GM19328 (cell line): ENCODE measurements around the gene H3-3A.
"Not testable (repeated sequence)": the region's sequence is repeated elsewhere in the genome, so short reads cannot be mapped to it uniquely, and the experiment has no call there.

Source experiments
- ATAC-seq: cut with Tn5 transposase; IDR thresholded peaks from one replicate; pipeline ENCODE4 v1.9.1; 2021; ENCODE audit warnings: mild to moderate bottlenecking, moderate library complexity; ENCODE audit not compliant: unreplicated experiment

The H3-3A gene

DNA sequence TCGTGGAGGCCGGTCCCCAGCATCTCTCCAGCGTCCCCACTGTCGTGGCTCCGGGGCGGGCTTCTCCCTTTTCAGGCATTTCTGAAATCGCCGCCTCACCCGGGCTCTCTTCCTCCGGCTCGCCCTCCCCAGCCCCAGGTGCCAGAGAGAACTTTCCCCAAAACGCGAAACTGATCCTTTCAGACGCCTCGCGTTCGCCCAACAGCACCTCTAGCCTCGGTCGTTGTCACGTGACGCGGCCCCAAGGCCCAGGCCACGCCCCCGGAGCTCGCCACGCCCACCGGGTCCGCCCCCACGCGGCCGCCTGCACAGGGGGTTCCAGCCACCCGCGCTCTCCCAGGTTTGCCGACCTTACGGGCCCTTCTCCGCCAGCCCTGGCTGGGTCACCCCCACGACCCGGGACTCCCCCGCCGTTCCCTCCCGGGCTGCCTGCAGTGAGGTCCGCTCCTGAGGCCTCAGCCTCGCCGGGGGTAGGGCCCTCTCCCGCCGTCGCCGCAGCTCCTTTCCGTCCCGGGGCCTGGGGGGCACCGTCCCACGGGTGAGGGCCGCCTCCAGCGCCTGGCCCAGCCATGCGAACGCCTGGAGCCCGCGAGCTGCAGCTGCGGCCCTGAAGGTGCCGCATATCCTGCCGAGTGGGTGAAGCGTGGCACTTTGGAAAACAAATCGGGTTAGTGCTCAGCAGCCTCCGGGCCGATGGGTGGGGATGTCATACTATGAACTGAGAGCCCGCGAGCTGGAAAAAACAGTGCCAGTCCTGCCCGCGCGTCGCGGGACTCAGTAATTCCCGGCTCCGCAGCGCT is 21.0 kb downstream of the H3-3A start:
- ATAC-seq = peak; percentile 92

DNA sequence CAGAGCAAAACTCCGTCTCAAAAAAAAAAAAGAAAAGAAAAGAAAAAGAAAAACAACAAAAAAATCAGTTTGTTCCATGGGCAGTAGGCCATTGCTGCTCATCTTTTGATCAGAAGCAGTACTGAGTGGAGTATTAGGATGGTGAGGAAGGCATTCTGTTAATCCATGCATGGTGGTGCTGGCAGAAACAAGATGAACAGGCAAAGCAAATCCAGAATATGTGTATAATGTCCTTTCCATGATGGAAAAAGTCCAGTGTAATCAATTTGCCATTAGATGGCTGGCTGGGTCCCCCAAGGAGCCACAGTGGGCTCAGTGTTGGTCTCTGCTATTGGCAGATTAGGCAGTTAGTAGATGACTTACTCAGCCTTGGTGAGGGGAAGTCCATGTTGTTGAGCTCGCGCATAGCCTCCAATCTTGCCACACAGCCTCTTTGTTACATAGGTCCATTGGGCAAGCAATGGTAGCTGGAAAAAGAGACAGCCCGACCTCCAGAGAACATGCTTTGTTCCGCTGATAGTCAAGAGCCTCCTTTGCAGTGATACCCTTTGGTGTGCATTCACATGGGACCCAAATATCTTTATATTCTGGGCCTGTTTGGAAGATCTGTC is 23.3 kb downstream of the H3-3A start:
- ATAC-seq = no peak

DNA sequence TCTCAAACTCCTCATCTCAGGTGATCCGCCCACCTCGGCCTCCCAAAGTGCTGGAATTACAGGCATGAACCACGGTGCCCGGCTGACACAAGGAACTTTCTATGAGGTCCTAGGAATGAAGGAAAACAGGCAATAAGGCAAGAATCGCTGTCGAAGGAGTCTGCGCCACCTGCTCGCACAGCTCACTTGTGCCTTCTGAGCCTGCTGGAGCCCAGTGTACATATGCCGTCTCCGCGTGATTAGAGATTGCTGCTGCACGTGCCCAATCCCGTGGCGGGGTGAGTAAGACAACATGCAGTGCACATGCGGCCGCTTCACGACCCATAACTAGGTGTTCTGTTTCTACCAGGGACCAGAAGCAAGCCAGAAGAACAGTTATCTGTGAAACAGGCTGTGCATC is 24.3 kb downstream of the H3-3A start:
- no peak for ATAC-seq

DNA sequence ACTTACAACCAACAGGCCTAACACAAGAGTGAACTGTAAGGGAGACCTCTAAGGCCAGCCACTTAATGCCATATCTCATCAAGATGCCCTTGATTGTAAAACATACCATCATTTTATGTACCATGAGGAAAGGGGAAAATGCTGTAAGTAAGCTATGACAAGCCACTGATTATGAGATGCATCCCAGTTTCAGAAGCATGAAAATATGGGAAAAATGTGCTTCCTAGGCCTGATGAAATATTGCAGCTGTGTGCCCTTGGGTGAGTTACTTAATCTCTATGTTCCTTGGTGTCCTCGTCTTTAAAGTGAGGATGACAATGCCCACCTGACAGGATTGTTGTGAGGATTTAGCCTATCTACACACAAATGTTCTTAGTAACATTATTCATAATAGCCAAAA is 28.9 kb downstream of the H3-3A start:
- ATAC-seq = no peak

GRCh38 chr1:226092048-226092820 is 29.7 kb downstream of the H3-3A start:
- not testable (repeated sequence) for ATAC-seq

- no peak for ATAC-seq
These were observed 30.4 kb downstream of the H3-3A start for GRCh38 chr1:226092965-226093364.

DNA sequence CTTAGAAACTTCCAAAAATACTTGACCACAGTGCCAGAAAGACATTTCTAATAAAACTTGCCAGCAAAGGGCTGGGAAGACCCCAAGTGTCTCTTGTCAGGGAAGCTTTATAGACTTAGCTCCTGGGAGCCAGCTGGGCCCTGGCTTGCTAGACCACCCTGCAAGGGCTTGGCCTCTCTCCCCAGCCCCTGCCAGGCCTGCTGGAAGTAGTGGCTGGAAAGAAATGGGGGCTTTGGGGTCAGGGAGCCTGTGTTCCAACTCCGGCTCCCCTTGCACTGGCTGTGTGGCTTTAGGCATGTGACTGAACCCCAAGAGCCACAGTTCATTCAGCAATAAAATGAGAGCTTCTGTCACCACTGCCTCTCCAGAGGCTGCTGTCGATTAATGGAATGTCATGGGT is 31.1 kb downstream of the H3-3A start:
- ATAC-seq = no peak

- ATAC-seq = no peak
These were observed 31.9 kb downstream of the H3-3A start for GRCh38 chr1:226094451-226094850.

- ATAC-seq = no peak
These were observed 32.8 kb downstream of the H3-3A start for GRCh38 chr1:226095286-226095685.

GRCh38 chr1:226097866-226098625 is 35.5 kb downstream of the H3-3A start:
- no peak for ATAC-seq

DNA sequence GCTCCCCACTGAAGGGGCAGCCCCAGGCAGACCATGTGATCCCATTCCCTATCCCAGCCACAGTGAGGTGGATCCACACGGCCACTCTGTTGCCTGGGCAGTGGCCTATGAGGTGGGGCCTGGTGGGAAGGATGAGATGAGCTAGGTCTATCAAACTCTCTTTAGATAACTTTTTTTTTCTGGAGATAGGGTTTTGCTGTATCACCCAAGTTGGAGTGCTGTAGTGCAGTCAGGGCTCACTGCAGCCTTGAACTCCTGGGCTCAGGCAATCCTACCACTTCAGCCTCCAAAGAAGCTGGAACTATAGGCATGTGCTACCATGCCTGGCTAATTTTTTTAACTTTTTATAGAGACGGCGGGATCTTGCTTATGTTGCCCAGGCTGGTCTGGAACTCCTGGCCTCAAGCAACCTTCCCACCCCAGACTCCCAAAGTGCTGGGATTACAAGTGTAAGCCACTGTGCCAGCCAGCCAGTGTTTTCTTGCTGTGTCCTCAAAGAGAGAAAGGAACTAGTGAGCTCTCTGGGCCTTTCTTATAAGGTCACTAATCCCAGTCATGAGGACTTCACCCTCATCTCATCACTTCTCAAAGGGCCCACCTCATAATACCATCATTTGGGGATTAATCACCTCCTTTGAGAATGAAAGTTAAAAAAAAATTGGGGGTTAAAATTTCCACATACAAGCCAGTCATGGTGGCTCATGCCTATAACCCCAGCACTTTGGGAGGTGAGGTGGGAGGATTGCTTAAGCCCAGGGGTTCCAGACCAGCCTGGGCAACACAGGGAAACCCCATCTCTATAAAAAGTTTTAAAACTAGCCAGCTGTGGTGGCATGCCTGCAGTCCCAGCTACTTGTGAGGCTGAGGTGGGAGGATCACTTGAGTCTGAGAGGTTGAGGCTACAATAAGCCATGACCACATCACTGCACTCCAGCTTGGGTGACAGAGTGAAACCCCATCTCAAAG is 36.6 kb downstream of the H3-3A start:
- no peak for ATAC-seq

GRCh38 chr1:226100436-226101391 is 38.2 kb downstream of the H3-3A start:
- no peak for ATAC-seq

GRCh38 chr1:226104671-226105121 is 42.2 kb downstream of the H3-3A start:
- no peak for ATAC-seq

DNA sequence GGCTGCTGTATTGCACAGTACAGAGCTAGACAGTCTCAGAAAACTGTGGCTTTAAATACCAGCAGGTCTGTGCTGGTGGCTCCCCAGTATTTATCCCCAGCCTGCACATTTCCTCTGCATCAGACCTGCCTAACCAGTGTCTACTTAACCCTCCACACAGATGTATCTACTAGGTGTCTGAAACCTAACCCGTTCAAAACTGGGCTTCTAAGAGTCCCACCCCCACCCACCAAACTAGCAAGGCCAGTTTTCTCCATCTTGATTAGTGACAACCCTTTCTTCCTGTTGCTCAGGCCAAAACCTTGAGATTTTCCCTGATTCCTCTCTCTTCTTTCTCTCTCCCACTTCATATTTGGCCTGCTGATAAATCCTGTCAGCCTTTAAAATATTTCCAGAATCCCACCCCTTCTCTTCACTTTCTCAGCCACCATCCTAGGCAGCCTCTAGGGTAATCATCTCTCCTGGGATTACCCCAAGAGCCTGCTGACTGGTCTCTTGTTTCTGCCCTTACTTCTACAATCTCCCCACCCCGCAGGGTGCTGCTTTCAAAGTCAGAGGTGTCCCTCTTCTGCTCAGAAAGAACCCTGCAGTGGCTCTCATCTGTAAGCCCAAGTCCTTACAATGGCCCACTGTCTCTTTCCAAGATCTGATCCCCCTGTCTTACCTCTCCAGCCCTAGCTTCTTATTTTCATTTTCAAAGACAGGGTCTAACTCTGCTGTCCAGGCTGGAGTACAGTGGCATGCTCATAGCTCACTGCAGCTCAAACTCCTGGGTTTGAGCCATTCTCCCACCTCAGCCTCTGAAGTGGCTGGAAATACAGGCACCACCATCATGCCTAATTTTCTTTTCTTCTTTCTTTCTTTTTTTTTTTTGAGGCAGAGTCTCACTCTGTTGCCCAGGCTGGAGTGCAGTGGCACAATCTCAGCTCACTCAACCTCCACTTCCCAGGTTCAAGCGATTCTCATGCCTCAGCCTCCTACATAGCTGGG is 45.2 kb downstream of the H3-3A start:
- no peak for ATAC-seq

- ATAC-seq = peak; percentile 1
These were observed 46.7 kb downstream of the H3-3A start for GRCh38 chr1:226108935-226109828.

DNA sequence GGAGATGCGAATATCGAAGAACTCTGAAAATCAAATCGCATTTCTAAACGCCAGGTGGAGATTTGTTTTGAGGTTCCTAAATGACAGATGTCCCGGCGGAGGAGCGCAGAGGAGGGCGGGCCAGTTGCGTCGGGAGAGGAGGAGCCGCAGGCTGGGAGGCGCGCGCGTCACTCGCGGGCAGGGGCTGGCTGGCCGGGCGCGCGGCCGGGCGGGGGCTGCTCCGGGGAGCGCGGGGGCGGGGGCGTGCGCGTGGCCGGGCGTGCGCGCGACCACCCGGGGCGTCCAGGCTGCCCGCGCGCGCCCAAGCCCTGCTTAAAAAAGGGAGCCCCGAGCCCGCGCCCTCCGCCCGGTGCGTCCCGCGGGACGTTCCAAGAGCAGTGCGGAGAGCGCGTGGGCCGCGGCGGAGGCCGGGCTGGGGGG is 47.3 kb downstream of the H3-3A start:
- ATAC-seq = peak; percentile 60
